Suppressor macrophage (primary cell): ENCODE data around the gene PRKAA2.
A peak's percentile ranks its signal among the peaks of the same experiment; 100 is the strongest.
"Not testable (repeated sequence)": the region's sequence is repeated elsewhere in the genome, so short reads cannot be mapped to it uniquely, and the experiment has no call there.

ENCODE experiments used
- DNase-seq, 4 experiments: peaks; one replicate each; pipeline ENCODE4 v3.0.0-alpha.2; 2020 to 2022
- total RNA-seq, 17 experiments: gene quantifications; one replicate each; lab custom pipeline; 2026; ENCODE audit warnings: mixed read lengths in 6 of 17, inconsistent platforms in 3 of 17; lab: John Stamatoyannopoulos, UW

Gene PRKAA2
- total RNA-seq: 0 to 3.5 (median 0) reads per million in 17 experiments

DNA sequence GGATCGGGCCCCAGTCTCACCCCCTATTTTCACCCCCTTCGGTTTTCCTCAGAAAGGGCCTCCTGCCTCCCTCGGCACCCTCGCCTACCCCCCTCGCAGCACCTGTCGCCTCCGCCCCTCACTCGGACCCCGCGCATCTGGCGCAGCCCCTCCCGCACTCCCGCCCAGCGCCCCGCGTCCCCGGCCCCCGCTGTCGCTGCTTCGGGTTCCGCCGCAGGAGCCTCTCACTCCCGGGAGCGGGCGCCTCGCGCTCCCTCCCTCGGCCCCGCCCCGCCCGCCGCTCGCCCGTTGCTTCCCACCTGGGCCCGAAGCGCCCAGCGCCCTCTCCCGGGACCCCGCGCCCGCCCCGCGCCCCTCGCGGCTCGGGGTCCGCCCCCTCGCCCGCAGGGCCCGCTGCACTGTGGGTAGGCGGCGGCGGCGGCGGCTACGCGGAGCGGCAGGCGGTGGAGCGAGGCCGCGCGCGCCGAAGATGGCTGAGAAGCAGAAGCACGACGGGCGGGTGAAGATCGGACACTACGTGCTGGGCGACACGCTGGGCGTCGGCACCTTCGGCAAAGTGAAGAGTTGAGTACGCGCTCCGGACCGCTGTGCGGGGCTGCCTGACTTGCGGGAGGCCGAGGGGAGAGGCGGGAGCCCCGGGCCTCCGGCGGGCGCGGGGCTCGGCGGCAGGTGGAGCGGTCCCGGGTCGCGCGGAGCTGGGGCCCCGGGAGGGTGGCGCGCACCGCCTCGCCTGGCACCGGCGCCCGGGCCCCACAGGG lies at the start of gene PRKAA2:
TSS of gene PRKAA2 (plus strand) at position 396 of the 758 bp plus-strand sequence. CDS start at position 470, 74 bp downstream.
- DNase-seq: peak; percentile 2 to 53 (median 26)

DNA sequence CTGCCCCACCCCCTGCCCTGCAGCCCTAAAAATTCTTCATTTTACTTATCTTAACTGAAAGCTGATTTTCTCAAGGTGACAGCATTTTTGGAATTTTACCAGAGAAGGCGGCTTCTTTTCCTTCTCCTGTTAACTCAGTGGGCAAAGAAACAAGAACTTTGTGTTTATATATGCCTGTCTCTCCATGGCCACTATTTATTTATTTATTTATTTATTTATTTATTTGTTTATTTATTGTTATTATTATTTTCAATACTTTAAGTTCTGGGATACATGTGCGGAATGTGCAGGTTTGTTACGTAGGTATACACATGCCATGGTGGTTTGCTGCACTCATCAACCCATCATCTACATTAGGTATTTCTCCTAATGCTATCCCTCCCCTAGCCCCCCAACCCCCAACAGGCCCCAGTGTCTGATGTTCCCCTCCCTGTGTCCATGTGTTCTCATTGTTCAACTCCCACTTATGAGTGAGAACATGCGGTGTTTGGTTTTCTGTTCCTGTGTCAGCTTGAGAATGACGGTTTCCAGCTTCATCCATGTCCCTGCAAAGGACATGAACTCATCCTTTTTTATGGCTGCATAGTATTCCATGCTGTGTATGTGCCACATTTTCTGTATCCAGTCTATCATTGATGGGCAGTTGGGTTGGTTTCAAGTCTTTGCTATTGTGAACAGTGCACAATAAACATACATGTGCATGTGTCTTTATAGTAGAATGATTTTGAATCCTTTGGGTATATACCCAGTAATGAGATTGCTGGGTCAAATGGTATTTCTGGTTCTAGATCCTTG lies 49.5 kb upstream of the PRKAA2 start:
- not testable (repeated sequence) for DNase-seq

GRCh38 chr1:56610097-56610496 lies 35.0 kb upstream of the PRKAA2 start:
- DNase-seq: not testable (repeated sequence)

- not testable (repeated sequence) for DNase-seq
These were observed 34.3 kb upstream of the PRKAA2 start for GRCh38 chr1:56610770-56611169.

DNA sequence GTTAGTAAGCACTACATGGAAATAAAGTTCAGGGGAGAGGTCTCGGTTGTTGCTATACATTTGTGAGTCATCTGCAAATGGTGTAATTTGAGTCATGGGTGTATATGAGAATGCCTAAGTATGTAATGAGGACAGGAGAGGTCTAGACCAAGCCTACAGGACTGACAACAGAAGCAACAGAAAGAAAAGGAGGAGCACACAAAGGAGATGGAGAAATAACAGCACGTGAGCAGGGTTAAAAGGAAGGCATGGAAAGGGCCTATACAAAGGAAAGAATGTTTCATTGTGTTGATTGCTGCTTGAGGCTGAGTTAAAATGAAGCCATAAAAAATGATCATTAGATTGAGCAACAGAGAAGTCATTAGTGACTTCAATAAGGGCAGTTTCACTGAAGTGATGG lies 28.0 kb upstream of the PRKAA2 start:
- DNase-seq: no peak

DNA sequence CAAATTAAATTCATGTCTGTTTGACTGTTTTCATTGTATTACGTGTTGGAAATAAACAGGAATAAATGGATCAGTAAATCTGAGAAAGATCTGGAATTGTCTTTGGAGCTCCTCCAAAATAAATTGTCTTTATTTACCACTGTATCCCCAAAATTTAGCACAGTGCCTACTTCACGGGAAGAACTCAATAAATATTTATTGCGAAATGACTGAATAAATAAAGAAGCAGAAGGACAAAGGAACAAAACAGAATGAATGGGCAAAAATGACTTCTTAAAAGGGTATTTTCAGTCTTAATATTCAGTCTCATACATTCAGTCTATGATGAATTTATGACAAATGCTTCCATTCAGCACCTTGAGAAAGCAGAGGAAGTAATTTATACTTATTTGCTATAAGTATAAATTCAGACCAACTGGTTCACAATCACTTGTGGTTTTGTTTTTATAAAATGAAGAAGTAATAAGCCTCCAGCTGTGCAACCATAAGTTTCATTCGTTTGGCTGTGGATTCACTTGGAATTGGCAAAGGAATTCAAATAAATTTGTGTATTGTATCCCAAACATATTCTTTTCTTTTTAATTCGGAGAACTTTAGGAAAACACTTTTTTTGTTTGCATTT lies 19.2 kb upstream of the PRKAA2 start:
- no peak for DNase-seq

GRCh38 chr1:56626546-56626945 lies 18.6 kb upstream of the PRKAA2 start:
- no peak for DNase-seq

DNA sequence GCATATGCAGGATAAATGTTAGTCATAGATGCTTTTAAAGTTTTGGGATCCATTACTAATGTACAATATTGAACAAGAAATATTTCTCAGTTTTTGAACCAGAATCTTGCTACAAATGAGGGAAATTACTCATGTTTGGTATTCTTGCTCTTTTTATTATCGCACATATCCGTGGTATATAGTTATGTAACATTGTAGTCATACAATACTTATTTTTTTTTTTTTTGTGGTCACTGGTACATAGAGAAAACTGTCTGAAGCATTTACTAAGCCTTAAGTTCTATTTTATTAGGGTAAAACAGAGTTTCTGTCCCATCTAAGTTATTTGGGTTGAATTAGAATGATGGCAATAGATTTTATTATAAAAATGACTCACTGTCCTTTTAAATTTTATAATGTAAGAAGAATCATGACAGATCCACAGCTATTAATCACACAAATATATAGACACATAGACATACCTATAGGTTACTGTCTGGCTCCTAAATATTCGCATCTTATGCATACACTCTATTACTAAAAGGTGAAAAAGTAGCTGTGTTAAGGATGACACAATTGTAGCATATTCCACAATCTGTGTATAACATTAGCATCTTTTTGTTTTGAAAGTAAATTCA lies 18.0 kb upstream of the PRKAA2 start:
- DNase-seq: no peak

DNA sequence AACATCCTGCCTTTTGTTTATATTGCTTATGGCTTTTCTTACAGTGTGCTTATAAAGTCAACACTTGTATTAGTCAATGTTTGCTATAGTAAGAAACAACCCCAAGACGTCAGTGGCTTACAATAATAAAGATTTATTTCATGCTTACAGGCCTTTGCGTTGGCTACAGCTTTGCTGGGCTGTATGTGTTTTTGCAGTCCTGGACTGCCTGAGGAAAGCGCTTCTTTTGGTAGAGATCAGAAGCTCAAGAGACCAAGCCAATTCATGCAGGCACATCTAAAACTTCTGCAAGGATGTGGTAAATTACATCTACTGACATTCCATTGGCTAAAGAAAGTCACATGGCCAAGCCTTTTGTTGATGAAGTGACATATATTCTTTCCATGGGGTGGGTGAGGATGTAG lies 17.5 kb upstream of the PRKAA2 start:
- no peak for DNase-seq

DNA sequence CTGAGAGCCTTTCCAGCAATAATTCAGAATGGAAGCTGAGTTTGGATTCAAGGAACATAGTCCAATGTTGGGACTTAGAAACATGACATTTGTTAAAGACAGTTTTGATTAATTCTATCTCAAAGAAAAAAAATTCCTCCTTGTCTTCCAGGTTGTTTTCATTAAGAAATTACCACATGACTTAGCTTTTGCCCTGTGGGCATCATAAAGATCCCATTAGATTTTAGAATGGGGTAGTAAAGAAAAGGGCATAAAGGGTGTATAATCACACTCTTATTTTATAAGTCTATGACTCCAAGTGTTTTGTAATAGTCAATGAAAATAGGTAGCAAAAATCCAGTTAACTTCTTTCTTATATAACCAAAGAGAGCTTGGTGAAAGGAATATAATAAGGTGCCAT lies 14.3 kb upstream of the PRKAA2 start:
- DNase-seq: no peak

GRCh38 chr1:56631901-56632300 lies 13.2 kb upstream of the PRKAA2 start:
- DNase-seq: no peak

- DNase-seq: no peak
These were observed 10.1 kb upstream of the PRKAA2 start for GRCh38 chr1:56634981-56635380.

DNA sequence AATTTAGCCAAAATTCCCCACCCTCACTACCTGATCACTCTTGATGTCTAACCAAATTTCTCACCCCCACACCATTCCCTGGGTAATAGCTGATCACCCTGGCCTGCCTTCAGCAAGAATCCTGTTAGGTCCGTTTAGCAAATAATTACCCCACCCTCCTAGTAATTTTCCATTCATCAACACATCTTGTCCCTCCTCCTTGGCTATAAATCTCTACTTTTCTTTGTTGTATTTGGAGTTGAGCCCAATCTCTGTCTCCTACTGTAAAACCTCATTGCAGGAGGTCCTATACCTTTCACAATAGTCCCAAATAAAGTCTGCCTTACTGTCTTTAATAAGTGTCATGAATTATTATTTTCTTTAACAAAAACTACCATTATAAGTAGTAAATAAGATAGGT lies 6.9 kb upstream of the PRKAA2 start:
- no peak for DNase-seq

DNA sequence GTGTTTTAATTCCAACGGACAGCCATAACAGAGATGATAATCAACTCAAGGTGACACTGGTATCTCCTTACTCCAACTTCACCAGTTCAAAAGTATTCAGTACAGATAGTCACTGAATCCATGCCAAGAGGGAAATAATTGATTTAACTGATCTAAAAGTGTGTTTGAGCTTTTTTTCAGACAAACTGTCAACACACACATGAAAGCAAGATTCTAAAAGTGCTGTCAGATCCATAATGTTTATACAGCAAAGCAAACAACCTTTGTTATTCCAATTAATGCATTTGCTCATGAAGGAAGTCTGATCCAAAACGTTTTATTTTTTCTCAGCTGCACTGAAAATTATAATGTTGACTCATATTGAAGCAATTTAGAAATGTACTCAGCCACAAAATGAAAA lies 5.9 kb upstream of the PRKAA2 start:
- DNase-seq: no peak

- no peak for DNase-seq
These were observed 1.5 kb upstream of the PRKAA2 start for GRCh38 chr1:56643661-56644060.

- no peak for DNase-seq
These were observed 823 bp upstream of the PRKAA2 start for GRCh38 chr1:56644064-56644918.

- no peak for DNase-seq
These were observed 677 bp downstream of the PRKAA2 start for GRCh38 chr1:56645677-56646305.

DNA sequence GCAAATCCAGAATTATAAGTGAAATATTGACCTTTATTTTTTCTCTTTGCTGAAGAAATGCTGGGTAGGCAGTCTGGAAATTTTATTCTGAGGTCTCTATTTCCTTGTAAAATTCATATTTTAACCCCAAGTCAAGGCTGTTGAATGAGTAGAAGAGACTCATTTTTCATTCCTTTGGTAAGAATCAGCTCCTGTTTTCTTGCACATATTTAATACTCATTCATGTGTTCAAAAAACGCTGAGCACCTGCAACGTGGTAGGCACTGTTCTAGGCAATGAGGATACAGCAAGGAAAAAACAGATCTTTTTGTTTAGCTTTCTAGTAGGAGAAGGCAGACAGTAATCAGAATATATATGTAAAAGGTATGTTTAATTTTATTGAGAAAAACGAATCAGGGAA lies 1.5 kb downstream of the PRKAA2 start:
- DNase-seq: no peak

- DNase-seq: no peak
These were observed 2.0 kb downstream of the PRKAA2 start for GRCh38 chr1:56647106-56647505.

DNA sequence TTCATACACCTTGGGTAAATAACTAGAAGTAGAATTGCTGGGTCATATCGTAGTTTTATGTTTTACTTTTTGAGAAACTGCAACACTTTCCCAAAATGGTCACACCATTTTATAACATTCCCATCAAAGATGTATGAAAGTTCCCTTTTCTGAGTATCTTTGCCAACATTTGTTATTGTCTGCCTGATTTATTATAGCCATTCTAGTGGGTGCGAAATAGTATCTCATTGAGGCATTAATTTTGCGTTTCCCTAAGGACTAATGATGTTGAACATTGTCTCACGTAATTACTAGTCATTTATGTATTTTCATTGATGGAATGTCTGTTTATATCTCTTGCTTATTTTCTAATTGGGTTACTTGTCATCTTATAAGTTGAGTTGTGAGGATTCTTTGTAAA lies 3.4 kb downstream of the PRKAA2 start:
- DNase-seq: no peak

DNA sequence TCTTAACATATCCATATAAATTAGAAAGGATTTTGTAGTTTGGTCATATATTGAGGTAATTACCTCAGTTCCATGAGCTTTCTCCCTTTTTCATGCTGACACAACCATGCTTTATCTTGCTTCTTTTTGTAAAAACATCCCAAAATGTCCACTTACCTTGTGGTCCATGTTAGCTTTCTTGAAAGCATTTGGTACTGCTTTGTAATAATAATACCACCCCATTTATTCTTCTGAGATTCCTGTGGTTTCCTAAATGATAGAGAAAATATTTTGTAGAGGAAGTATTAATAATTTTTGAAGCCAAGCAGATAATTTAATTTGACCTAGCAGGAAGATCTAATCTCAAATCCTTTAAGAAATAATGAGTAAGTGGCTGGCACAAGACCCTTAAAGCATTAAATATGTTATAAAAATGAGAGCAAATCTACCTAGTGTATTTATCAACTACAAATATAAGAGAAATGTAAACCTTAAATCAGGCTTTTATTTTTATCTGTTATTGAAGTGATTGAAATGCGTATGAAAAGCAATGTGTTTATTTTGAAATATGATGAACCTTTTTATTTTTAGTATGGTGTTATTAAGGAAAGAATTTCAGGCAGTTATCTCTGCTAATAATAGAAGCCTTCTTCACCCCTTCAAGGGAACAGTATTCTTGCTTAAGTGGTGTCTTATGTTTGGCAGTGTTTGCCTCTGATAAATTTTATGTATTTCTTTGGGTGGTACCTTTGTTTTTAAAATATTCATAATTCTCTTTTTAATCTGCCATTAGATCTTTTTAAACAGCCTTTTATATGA lies 9.2 kb downstream of the PRKAA2 start:
- DNase-seq: no peak
